DMS114 treated with DMSO at 0.1 percent for 48 hours (cell line): ENCODE data around the gene TMEM132C.
"Not testable (repeated sequence)": the region's sequence is repeated elsewhere in the genome, so short reads cannot be mapped to it uniquely, and the experiment has no call there.

Experiments
- DNase-seq: peaks from one replicate; lab custom pipeline; 2025; ENCODE audit not compliant: unreplicated experiment; lab: John Stamatoyannopoulos, UW

The TMEM132C gene

DNA sequence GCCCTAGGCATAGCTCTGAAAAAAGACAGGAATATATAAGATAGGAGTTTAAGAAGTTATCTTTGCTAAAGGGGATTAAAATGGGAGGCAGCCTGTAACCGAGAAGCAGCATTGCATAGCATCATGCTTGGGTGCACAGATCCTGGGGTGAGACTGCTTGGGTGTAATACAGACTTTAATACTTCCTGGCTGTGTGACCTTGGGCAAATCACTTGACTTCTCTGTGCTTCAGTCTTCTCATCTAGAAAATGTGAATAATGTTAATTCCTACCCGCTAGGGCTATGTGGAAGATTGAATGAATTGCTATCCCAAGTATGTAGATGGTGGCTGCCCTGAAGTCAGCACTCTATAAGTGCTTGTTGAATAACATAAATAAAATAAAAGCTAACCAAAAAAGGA, 204.5 kb downstream of the TMEM132C start:
- DNase-seq, result no peak

DNA sequence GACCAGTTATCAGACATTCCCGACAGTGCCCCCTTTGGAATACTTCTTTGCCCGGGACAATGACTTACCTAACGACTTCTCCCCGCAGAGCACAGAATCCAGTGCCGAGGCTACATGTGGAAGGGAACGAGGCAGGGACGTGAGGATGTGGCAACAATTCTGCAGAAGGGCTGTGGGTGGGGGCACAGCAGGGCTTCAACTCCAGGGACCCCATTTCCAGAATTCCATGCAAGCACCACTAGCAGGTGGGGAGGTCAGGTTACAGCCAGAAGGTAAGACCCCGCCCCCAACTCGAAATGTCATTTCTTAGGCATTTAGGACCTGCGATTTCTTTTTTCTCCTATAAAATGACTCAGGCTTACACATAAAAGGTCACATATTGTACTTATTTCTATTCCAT, 207.9 kb downstream of the TMEM132C start:
- no peak for DNase-seq

DNA sequence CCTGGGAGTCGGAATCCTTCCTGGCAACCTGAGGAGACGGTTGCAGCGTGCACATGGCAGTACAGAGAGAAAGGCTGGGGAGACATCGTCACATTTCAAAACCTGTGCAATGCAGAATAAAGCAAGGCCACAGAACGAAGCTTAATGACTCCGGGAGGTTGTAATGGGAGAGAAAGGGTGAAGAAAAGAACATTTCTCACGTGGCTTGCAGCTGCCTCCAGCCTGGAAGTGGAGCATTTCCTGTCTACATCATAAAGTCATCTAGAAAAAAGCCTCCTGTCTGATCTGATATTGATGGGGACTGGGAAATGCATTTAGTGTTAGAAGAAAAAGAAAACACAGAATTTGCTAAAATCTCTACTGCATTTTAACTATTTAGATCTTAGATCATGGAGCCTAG, 209.3 kb downstream of the TMEM132C start:
- DNase-seq, result no peak

DNA sequence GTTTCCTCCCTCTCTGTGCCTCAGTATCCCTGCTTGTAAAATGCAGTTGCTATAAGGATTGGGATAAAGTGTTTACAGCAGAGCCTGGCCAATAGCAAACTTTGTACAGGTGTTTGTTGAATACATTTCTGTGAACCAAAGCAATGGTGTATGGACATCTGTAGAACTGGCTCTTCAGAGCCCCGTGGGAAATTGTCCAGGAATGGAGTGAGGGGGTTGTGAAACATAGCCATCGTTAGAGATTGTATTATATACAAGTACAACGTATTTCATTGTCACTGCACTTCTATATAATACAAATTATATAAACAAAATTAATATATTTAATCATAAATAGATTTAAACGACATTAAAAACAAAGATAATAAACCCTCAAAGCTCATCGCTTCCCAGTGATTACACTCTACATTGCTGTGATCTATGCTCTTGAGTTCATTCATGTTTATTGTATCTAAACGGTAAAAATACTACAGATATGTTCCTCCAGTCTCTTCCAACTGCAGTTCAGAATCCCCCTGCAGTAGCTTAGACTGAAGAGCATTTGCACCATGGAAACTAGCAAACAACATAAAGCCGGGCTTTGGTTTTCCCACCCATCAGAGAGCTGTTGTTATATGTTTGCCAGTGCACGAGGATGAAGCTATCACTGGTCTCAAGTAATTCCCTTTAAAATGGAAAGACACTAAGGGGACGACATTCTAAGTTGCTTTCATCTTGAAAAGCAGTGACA, 216.7 kb downstream of the TMEM132C start:
- no peak for DNase-seq

DNA sequence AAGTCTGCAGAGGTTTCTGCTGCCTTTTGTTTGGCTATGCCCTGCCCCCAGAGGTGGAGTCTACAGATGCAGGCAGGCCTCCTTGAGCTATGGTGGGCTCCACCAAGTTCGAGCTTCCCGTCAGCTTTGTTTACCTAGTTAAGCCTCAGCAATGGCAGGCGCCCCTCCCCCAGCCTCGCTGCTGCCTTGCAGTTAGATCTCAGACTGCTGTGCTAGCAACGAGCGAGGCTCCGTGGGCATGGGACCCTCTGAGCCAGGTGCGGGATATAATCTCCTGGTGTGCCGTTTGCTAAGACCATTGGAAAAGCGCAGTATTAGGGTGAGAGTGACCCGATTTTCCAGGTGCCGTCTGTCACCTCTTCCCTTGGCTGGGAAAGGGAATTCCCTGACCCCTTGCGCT, 230.4 kb downstream of the TMEM132C start:
- not testable (repeated sequence) for DNase-seq

DNA sequence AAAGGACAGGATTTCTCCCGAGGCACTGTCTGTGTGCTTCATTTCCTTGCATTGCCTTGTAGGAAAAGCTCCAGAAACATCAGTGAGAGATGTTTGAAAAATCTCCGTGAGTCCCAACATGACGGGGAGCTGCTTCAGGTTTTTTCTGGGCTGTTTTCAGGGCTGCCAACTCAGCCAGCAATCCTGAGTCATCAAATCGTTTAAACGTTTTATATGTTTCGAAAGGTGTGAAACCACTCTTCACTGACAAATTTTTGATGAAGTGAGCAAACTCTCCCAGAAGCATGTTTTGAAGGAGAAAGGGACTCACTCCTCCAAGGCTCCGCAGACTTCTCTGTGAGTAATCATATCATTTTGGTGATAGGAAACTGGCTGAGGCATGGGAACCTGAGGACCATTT, 240.5 kb downstream of the TMEM132C start:
- no peak for DNase-seq

DNA sequence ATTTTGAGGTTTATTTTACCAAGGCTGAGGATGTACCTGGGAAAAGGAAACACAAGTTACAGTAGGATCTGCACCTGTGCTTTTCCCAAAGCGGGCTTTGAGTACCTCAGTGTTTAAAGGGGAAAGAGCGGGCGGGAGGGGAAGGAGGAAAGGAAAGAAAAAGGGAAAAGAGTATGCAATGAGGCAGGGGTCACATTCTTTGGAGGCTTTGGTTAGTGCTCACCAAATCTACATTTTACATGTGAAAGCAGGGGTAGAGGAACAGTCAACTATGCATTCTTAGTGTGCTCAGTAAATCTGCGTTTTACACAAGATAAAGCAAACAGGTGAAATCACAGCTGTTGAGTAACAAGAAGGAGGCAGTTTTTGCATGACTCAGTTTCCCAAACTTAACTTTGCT, 242.2 kb downstream of the TMEM132C start:
- no peak for DNase-seq

DNA sequence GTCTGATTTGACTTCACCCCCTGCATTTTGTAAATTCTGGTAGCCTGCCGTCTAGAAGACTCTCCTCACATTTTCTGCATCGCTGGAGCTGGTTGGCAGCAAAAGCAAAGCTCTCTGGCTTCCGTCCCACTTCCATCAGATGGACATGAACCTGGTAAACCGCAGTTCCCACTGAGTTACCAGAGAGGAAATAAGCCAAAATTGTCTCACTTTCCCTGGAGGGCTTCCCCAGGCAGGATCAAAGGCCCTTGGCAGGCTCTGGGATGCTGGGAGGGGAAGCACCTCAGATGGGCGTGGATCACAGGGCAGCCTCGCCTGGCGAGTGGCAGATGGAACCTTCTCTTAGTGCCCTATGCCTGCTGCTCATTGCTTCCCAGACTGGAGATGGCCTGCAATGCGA, 243.5 kb downstream of the TMEM132C start:
- DNase-seq, result no peak

DNA sequence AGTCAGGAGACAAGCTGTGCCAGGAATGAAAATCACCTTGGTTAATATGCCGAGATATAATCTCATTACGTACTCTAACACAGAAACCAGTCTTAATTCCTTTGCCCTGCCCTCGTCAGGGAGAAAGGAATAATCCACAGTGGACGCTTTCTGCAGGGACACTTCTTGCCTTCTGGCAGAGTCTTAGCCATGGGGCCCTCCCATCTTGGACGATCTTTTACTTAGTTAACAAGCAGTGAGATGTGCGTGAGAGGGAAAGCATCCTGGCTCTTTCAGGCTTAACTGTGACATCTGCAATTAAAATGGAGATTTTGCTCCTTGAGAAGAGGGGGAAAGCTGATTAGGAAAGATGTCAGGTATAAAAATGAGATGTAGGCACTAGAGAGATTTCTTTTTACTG, 246.4 kb downstream of the TMEM132C start:
- DNase-seq, result no peak

DNA sequence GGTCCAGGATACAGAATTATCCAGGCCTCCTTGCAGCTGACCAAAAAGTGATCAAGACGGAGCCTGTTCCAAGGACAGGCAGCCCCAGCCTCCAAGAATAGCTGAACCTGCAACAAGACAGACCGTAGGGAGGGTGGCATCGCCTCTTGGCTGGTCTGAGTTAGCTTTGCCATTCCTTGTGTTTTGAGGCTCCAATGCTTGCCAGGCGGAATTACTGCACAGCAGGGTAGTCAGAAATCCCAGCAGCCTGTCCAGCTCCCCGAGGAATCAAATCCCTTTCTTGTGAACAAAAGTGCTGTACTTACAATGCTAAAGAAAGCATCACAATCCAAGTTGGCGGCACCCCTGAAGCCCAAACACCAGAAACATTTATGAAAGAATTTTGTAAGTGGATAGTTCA, 246.9 kb downstream of the TMEM132C start:
- DNase-seq, result no peak

DNA sequence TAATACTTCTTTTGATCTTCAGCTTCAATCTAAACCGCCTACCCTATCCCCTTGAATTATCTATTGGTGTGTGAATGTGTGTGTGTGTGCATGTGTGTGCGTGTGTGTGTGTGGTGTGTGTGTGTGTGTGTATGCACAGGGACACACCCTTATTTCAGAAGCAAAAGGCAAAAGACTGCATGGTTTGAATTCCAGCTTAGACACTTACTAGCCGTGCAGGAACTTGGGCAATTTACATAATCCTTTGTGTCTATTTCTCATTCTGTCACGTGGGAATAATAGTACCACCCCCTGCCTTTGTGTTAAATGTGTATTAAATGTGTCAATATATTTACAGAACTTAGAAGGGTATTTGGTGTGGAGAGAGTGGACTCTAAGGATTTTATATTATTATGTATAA, 251.7 kb downstream of the TMEM132C start:
- no peak for DNase-seq

DNA sequence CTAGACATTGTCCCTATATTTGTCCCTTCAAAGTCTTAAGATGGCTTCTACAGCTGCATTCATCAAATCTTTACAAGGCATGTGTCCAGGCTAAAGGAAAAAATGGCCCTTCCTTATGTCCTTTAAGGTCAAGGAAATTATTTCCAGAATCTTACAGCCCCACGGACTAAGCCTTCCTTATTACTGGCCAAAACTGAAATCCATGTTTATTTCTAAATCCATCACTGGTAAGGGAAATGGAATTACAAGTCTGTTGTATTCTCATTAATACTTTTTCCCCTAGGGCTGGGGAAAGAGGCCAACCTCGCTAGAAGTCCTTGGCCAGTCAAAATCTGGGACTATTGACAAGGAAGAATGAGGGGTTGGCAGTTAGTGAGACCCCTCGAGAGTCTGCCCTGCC, 252.5 kb downstream of the TMEM132C start:
- no peak for DNase-seq

DNA sequence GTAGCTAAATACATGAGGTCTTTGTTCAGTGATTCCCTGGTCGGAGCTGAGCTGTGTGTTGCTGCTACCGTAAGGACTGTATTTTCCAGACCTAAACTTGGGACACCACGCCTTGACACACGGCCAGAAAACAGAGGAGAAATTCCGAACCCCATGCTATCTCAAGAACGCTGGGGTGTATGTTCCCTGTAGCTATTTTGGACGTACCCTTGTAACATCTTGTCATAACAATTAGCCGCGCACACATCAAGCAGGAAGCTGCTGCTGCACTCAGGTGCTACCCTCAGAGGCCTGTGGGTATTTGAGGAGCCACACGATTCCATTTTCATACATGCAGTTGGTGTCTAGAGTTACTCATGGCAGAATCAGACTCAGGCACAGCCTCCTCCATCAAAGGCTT, 255.0 kb downstream of the TMEM132C start:
- no peak for DNase-seq

DNA sequence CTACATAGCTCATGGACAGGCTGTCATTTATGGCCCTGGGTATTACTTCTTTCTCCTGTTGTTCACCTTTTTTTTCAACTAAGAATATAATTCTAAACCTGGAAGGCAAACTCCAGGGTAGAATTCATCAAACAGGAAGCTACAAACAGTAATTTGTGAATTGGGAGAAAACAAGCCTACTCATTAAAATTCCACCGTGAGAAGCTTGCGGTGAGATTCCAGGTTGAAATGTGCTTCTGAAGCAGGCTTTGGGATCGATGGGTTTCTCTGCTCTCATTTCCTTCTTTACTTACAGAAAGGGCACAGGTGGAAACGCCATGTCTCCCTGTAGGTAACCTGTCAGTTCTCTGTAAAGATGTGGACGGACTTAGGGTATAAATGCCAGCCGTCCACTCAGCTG, 257.5 kb downstream of the TMEM132C start:
- no peak for DNase-seq

DNA sequence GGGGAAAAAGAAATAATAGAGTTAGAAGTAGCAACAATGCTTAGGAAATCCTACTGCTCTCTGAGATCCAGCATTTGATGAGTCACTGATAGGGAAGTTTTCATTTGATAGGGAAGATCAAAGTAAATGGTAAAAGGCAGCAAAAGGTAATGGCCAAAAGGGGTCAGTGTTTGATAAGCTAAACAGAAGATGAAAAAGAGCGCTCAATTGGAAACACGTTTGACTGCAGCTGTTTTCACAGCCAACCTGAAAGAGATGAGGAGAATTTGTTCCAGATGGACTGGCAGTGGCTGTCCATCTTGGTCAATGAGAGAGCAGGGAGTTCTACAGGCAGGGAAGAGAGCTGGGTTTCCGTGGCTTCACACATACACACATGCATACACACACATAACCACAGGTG, 264.2 kb downstream of the TMEM132C start:
- DNase-seq, result no peak

DNA sequence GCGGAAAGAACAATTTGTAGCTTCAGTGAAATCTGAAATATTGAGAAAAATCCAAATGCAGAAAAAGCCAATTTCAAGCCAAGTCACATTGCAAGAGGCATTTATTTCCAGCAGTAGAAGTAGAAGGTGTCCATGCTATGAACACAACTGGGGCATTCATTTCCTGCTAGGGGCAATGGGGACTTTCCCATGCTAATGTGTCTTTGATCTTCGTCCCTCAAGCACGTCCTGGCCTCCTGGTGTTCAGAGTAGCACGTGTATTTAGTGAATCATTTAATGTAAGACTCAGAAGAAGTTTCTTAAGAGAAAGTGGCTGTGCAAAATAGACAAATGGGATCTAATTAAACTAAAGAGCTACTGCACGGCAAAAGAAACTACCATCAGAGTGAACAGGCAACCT, 267.9 kb downstream of the TMEM132C start:
- DNase-seq, result no peak

DNA sequence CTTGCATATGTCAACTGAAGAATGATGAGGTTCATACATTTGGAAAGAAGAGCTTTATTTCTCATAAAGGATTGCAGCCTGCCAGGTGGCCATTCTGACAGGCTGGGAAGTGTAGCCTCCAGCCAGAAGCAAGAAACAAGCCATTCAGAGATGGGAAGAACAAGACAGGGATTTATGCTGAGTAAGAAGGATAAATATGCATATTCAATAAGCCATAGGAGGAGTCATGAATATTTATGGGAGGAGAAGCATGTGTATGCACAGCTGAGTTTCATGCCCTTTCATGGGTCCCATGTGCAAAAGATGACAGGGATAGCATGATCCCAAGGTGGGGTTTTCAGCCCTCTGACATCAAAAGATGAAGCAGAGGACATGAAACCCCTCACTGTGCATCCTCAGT, 269.8 kb downstream of the TMEM132C start:
- DNase-seq, result no peak

DNA sequence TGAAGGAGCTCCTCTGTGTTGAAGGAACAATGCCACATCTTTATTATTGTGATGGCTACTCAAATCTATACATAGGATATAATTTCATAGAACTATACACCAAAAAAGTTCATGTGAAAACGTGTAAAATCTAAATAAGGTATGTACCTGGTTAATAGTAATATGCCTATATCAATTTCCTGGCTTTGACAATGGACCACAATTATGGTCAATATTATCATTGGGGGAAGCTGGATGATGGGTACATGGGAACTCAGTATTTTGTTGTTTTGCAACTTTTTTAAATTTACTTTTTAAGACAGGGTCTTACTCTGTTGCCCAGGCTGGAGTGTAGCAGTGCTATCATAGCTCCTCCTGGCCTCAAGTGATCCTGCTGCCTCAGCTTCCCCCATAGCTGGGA, 270.7 kb downstream of the TMEM132C start:
- DNase-seq, result no peak

DNA sequence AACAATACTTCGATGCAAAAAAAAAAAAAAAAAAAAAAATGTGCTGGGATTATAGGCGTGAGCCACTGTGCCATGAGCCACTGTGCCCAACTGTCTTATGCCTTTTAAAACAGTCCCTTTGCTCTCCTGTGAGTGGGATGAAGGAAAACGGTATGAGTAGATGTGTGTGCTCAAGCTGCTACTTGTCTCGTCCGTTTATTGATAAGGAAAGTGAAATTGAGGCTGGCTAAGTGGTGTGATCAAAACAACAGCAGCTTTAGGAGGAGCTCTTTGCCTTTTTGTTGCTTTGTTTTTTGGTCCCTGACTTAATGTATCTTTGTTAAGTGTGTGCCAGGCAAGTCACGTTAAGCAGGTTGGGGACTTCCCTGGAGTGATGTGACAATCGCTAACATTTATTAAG, 275.9 kb downstream of the TMEM132C start:
- no peak for DNase-seq

DNA sequence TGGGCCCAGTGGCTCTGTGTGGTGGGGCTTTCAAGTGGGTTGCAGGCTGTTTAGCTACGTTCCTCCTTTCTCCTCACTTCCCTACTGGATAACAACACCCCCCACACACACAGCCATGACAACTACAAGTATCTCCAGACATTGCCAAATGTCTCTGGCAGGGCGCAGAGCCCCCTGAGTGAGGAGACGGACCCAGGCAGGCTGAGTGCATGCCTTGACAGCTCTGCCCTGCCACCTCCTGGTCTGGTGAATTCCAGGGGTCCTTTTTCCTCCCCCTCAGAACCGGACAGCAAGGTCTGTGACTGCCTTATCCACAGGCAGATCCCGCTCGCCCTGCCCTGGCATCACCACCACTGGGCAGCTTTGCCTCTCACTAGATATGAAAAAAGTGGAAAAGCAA, 276.5 kb downstream of the TMEM132C start:
- no peak for DNase-seq

DNA sequence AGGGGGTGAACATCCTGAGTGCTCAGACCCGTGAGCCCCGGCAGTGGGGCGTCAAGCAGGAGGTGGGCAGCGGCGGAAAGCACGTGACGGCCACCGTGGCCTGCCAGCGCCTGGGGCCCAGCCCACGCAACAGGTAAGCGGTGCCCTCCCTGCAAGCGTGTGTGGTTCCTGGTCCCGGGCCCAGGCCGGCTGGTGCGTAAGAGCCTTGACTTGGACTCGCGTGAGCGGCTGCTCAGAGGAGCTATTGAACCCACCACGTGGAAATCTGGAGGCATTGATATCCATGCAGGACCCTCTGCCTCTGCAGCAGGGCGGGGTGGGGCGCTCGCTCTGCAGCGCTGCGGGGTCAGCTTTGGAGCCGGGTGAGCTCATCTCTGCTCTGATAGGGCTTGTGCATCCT, 277.0 kb downstream of the TMEM132C start:
- DNase-seq, result no peak

DNA sequence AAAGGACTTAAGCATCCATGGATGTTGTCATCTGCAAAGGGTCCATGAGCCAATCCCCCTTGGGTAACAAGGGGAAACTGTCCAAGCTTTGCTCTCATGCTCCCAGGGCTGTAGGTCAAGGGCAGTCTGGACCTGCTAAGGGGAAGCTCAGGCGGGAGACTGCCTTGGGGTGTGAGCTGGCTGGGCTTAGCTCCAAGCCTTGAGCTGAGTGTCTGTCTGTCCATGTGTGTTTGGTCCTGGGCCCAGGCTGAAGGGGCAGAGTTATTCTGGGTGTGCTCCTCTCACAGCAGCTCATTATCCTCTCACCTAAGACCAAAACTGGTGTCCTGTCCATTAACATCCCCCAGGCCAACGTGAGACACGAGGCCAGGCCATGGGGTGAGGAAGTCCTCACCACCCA, 282.0 kb downstream of the TMEM132C start:
- no peak for DNase-seq

DNA sequence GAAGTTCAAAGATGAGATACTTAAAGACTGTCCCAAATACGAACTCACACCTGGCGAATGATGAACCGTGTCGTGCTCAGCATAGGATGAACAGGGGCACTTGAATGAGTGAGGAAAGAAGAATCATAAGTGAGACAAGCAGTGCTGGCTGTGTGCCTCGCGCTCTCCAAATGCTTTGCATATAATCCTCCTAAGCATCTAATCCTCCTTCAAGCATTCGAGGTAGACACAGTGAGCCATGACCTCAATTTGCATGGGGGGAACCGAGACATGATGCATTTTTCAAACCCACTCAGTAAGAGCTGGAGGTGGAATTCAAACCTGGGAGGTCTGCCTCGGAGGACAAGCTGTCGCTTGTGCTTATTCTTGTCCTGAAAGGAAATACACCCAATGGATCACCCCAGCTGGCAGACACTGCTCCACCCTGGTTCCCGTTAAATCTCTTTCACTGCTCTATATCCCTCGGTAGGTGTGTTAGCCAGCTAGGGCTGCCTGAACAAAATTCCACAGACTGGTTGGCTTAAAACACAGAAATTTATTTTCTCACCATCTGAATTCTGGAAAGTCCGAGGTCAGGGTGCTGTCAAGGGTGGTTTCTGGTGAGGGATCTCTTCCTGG, 282.7 kb downstream of the TMEM132C start:
- no peak for DNase-seq
